SK-N-MC (cell line): ENCODE data around the gene ISYNA1.

ENCODE experiments used
- EZH2 ChIP-seq: fragments of 200-600 bp; sonication (generic); IDR thresholded peaks from one replicate; pipeline ENCODE4 v1.6.1; 2017; ENCODE audit warnings: antibody characterized with exemption
- POLR2AphosphoS5 ChIP-seq: IDR thresholded peaks from 2 replicates; pipeline ENCODE4 v1.6.1; 2012; ENCODE audit warnings: mild to moderate bottlenecking, low read depth, low read length, borderline replicate concordance

DNA sequence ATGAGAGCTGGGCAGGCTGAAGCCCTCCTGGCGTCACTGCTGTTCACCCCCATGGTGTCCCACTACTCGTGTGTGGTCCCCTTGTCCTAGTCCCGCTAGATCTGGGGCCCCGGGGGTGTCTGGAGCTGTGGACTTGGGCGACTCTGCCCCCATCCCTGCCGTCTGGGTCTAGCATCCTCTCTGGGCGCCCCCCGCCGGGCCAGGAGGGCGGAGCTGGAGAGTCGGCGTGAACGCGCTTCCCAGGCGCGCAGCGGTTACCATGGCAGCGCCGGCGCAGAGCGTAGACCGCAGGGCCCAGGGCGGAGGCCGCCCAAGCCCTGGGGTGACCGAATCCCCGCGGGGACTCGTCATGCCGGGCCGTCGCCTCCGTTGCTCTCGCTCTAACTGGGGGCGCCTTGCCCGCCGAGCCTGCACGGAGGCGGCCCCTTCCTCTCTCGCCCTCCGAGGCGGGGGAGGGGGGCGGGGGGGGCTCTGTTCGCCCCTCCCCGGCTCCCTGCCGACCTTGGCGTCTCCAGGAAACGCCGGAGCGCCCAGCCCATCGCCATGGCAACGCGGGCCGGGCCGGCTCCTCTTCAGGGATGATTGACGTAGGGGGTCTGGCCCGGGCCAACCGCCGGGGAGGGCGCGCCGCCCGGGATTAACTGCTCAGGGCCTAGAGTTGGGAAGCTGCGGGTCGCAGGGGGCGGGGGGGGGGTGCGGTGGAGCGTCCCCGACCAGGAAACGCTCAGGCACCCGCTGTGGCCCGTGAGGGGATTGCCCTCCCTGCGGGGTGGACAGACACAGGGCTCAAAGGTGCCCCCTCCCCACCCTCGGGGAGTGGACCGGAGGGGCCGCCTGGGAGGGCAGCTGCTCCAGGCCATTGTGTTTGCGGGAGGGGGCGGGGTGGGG lies 8.9 kb downstream of the ISYNA1 start:
- TF ChIP-seq EZH2 (no peak), POLR2AphosphoS5 (no peak)
